HG02973 (cell line): Measurements from ENCODE around the gene ANKFY1.
"Not testable (repeated sequence)": the region's sequence is repeated elsewhere in the genome, so short reads cannot be mapped to it uniquely, and the experiment has no call there.

ENCODE experiments used
- ATAC-seq: cut with Tn5 transposase; IDR thresholded peaks from one replicate; pipeline ENCODE4 v1.9.1; 2021; ENCODE audit warnings: moderate library complexity; ENCODE audit not compliant: unreplicated experiment

ANKFY1 gene

GRCh38 chr17:4159761-4160160 is 104.0 kb downstream of the ANKFY1 start:
- ATAC-seq, result no peak

- ATAC-seq, result no peak
Measured at GRCh38 chr17:4157618-4158333, 106.0 kb downstream of the ANKFY1 start.

GRCh38 chr17:4156750-4157381 is 106.9 kb downstream of the ANKFY1 start:
- ATAC-seq, result no peak

- ATAC-seq, result no peak
Measured at GRCh38 chr17:4155980-4156620, 107.7 kb downstream of the ANKFY1 start.

GRCh38 chr17:4154201-4154600 is 109.6 kb downstream of the ANKFY1 start:
- ATAC-seq, result no peak

- ATAC-seq, result no peak
Measured at GRCh38 chr17:4152471-4152870, 111.3 kb downstream of the ANKFY1 start.

GRCh38 chr17:4150096-4150495 is 113.7 kb downstream of the ANKFY1 start:
- no peak for ATAC-seq

GRCh38 chr17:4148611-4149308 is 115.0 kb downstream of the ANKFY1 start:
- no peak for ATAC-seq

- no peak for ATAC-seq
Measured at GRCh38 chr17:4147751-4148310, 115.9 kb downstream of the ANKFY1 start.

- no peak for ATAC-seq
Measured at GRCh38 chr17:4146641-4147040, 117.1 kb downstream of the ANKFY1 start.

GRCh38 chr17:4144422-4144747 is 119.4 kb downstream of the ANKFY1 start:
- no peak for ATAC-seq

GRCh38 chr17:4143563-4144421 is 120.0 kb downstream of the ANKFY1 start:
- ATAC-seq, result peak; percentile 52

GRCh38 chr17:4142107-4142900 is 121.5 kb downstream of the ANKFY1 start:
- ATAC-seq, result peak; percentile 19

- no peak for ATAC-seq
Measured at GRCh38 chr17:4140125-4140524, 123.7 kb downstream of the ANKFY1 start.

- ATAC-seq, result not testable (repeated sequence)
Measured at GRCh38 chr17:4138906-4139526, 124.8 kb downstream of the ANKFY1 start.

- ATAC-seq, result no peak
Measured at GRCh38 chr17:4136373-4136772, 127.4 kb downstream of the ANKFY1 start.

- ATAC-seq, result no peak
Measured at GRCh38 chr17:4135489-4135888, 128.3 kb downstream of the ANKFY1 start.

- no peak for ATAC-seq
Measured at GRCh38 chr17:4134721-4135120, 129.1 kb downstream of the ANKFY1 start.

- ATAC-seq, result no peak
Measured at GRCh38 chr17:4130715-4131114, 133.1 kb downstream of the ANKFY1 start.
